Activated CD8-positive, alpha-beta memory T cell treated with anti-CD3 and anti-CD28 coated beads for 36 hours (primary cell): ENCODE measurements around the gene ATAD3A. TPM values are rescaled to one million over a fixed set of nuclear protein-coding genes. Genes with fewer than 3 reads are reported as not detected.
"Not testable (repeated sequence)": the region's sequence is repeated elsewhere in the genome, so short reads cannot be mapped to it uniquely, and the experiment has no call there.

Experiments used
- CTCF ChIA-PET: fragments of 350-600 bp; sonication (Branson Sonifier 250); formaldehyde crosslinking; loops from one replicate; lab custom pipeline; 2021; ENCODE audit warnings: antibody characterized with exemption; lab: Charles Lee
- POLR2A ChIA-PET: fragments of 350-600 bp; sonication (Branson Sonifier 250); formaldehyde crosslinking; loops from one replicate; lab custom pipeline; 2021; ENCODE audit warnings: antibody characterized with exemption; lab: Charles Lee
- total RNA-seq, 2 experiments: library from RNA; stranded (reverse); gene quantifications; one replicate each; pipeline ENCODE4 v1.2.3, GENCODE V29; 2021

Gene ATAD3A
- total RNA-seq, 2 experiments from 2014 or later = 92.8 to 97.5 TPM

DNA sequence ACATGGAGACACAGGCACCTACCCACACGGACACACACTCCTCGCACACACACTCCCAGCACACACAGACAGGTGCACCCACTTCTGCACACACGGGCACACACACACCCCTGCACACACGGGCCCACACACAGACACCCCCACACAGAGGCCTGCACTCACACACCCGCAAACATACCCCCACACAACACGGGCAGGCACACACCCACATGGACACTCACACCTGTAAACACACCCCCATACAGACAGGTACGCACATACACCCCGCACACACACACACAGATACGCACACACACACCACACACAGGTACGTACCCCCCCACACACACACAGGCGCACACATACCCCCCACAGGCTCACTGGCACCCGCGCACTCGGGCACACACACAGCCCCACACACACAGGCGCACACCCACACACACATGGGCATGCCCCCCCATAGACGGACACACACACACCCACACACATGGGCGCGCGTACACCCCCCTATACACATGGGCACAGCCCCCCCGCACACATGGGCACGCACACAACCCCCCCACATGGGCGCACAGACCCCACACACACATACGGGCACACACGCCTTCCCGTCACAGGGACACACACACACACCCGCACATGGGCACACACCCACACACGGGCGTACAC, 6.1 kb downstream of the ATAD3A start:
- ChIA-PET CTCF (no interaction called here), POLR2A (no interaction called here)

DNA sequence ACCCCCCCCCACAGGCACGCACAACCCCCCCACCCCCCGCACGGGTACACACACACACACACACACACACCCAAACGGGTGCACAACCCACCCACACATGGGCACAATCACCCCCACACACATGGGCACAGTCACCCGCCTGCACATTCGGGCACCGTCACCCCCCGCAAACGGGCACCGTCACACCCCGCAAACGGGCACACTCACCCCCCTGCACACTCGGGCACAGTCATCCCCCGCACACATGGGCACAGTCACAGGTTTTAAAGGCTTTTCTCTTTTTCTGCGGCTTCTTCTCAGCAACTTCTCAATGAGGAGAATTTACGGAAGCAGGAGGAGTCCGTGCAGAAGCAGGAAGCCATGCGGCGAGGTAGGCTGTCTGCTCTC, 6.7 kb downstream of the ATAD3A start:
- CTCF ChIA-PET, POLR2A ChIA-PET: not testable (repeated sequence)

DNA sequence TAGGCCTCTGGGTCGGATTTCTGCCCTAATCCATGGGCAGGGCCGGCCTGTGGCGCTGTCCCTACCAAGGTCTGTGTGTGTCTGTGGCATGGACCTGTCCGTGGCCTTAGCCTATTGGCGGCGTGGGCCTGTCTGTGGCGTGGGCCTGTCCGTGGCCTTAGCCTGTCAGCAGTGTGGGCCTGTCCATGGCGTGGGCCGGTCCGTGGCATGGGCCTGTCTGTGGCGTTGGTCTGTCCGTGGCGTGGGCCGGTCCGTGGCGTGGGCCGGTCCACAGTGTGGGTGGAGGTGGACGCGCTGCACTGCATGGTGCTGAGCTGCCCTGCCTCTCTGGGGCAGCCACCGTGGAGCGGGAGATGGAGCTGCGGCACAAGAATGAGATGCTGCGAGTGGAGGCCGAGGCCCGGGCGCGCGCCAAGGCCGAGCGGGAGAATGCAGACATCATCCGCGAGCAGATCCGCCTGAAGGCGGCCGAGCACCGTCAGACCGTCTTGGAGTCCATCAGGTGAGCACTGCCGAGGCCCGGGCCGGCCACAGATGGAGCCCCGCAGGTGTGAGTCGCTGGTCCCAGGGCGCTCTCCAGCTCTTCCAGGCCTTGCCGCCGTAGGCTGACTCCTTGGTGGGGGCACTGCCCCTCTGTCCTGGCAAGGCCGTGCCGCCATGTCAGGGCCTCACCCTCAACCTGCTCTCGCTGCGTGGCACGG, 8.0 kb downstream of the ATAD3A start:
- POLR2A ChIA-PET, CTCF ChIA-PET: not testable (repeated sequence)

DNA sequence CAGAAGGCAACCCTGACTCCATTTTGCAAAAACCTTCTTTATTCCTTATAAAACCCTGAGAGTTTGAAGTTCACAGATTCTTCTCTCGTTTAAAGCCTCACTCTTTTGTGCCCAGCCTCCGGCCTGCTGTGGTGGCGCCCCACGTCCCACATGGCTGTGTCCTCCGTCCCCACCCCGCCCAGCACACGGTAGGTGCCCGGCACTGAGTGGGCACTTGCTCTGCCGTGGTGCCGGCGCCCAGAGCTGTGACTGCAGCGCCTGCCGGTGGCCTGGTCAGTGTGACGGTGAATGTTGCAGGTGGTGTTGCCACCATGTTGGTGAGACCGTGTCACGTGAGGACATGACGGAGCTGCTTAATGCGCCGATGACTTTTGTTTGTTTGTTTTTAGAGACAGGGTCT, 9.4 kb downstream of the ATAD3A start:
- ChIA-PET POLR2A (no interaction called here), CTCF (interaction anchor here (0.7 kb wide), 1 partner anchor 22 kb away, joined by 3 read pairs; no protein-coding TSS in a partner anchor)

DNA sequence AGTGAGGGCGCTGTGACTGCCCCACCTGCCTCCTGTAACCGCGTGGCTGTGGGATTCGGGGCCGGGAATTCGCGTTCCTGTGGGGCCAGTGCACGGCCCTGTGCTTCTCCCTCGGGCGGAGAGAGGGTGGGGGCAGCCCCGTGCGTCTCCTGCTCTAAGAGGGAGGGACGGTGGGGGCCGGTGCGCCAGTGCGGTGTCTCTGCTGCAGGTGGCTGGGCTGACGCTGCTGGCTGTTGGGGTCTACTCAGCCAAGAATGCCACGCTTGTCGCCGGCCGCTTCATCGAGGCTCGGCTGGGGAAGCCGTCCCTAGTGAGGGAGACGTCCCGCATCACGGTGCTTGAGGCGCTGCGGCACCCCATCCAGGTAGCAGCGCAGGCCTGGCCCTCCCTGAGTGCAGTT, 10.6 kb downstream of the ATAD3A start:
- CTCF ChIA-PET, POLR2A ChIA-PET: not testable (repeated sequence)

DNA sequence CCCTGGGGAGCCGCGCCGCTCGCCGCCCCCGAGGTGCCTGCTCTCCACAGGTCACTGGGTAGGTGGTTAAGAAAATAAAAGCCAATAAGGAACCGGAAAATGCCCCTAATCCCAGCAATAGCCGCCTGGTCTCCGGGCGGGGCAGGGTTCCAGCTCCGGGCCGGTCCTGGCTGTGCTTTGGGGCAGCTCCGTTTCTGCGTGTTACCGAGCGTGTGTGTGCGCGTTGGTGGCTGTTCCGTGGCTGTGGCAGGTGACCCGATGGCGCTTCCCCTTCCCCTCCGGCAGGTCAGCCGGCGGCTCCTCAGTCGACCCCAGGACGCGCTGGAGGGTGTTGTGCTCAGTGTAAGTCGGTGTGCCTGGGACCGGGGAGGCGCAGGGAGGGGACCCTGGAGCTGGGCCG, 11.3 kb downstream of the ATAD3A start:
- CTCF ChIA-PET, POLR2A ChIA-PET: not testable (repeated sequence)

DNA sequence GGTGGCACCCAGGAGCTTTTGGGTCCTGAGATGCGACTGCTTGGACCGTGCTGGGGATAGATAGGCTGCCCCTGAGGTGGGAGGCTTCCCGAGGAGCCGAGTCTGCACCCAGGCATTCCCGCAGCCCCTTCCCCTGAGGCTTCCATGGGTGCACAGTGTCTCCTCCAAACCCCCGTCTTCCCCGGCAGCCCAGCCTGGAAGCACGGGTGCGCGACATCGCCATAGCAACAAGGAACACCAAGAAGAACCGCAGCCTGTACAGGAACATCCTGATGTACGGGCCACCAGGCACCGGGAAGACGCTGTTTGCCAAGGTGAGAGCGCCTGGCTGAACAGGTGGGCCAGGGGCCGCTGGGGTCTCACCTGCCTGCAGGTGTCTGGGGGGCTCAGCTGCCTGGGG, 11.7 kb downstream of the ATAD3A start:
- POLR2A ChIA-PET, CTCF ChIA-PET: not testable (repeated sequence)

DNA sequence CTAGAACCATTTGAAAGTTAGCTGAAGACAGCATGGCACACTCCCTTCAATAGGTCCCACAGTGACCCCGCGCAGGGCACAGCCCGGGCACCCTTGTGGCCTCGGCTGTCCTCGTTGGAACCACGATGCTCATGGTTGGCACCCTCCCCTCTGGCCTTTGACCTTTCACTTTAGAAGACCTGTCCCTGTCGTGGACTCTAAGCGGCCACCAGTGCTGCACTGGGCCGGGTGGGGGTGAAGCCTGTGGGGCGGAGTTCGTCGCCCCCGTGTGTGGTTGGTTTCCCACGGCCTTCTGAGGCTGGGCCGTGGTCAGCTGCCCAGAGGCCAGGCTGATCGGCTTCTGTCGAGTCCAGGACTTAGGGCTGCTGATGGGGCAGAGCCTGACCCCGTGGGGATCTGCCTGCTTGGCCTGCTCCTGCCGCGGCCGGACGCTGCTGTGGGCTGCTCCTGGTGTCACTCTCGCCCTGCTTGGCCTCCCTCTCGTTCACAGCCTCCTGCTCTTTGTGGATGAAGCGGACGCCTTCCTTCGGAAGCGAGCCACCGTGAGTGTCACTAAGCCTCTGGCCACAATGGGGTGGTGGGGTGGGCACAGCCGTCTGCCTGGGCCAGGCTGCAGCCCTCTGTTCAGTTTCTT, 12.9 kb downstream of the ATAD3A start:
- CTCF ChIA-PET, POLR2A ChIA-PET: not testable (repeated sequence)

DNA sequence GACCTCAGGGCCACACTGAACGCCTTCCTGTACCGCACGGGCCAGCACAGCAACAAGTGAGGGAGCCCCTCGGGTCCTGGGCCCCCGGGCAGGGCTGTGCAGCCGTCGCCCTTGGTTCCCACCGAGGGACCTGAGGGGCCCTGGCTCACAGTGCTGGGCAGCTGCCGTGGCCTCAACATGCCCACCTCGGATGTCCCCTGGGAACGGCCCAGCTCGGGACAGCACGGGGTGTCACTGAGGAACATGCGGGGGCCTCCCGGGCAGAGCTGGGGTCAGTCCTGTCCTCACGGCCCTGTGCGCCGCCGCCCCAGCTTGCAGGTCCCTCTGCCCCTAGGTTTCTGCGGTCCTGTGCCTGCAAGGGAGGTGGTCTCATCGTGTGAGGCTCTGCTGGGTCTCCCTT, 14.5 kb downstream of the ATAD3A start:
- CTCF ChIA-PET, POLR2A ChIA-PET: not testable (repeated sequence)

DNA sequence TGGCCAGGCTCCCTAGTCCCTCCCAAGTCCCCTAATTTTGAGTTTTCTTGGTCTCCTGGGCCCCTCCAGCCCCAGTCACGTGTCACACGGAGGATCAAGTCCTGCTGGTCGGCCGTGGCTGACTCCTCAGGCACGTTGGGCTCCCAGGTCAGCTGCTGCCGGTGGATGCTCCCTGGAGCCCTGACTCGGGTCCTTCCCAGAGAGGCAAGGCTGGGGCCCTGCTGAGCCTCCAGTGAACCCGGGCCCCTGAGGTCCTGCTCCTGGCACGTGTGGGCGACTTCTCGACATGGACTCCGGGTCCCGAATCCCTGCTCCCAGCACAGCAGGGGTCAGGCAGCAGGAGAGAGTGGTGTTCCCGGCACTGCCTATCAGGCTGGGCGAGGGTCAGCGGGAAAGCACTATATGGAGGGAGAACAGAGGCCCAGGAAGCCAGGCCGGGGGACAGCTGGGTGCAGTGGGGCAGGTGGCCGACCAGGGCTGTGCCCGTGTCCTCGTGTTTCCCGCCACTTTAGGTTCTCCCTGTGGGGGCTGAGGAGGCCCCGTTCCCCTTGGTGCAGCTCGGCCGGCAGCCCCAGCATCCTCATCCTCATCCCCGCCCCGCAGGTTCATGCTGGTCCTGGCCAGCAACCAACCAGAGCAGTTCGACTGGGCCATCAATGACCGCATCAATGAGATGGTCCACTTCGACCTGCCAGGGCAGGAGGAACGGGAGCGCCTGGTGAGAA, 15.3 kb downstream of the ATAD3A start:
- POLR2A ChIA-PET = no interaction called here
- CTCF ChIA-PET = no interaction called here

DNA sequence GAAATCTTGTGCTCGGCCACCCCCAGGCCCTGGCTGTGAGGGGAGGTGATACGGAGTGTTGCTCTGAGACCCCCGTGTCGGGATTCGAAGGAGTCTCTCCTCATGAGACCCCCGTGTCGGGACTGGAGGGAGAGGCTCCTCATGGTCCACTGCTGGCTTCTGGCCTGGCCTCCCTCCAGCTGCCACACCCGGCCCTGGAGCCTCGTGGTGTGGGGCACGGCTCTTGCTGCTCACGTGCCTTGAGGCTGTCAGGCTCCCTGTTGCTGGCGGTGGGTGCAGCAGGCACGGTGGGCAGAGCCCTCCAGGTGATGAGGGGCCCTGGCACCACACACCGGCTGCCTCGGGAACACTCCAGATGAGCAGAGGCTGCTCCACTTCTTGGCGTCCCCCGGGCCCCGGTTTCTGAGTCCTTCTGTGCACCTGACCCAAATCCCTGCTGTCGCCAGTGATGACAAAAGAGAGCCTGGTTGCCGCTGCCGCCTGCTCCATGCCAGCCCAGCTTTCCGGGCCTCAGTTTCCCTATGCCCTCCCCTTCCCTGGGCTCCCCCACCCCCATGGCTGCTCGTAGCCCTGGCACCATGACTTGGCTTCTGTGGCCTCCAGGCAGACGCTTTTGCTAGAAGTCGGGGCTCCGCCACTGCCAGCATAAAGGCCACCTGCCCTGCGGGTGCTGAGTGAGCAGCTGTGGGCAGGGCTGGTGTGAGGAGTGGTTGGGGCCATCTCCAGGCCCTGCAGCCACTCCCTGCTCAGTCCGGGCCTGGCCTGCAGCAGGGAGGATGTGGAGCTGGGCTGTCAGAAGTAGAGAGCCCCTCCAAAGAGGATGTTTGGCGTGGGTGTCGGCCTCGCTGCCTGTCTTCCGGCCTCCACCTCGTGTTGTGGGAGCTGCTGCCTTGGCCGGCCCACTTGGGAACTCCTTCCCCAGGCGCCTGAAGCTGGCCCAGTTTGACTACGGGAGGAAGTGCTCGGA, 16.6 kb downstream of the ATAD3A start:
- ChIA-PET POLR2A (no interaction called here), CTCF (interaction anchor here (0.6 to 0.7 kb wide), 2 partner anchors 168 to 204 kb away, joined by 3 to 4 read pairs; no protein-coding TSS in a partner anchor)

DNA sequence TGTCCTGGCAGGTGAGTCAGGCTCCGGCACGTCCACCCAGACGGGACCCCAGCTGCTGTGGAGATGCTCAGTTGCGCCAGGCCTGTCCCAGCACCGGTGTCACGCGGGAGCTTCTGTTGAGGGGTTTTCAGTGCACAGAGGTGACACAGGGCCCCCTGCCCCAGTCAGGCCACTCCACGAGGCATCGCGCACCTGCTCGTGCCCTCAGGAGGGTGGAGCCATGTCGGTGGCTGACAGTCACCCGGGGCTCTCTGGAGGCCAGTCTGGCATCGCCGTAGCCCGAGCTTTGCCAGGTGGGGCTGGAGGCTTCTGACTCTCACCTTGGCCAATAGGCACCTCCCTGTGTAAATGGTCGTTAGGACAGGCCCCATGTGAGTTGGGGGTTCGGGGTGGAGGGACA, 17.4 kb downstream of the ATAD3A start:
- CTCF ChIA-PET = no interaction called here
- POLR2A ChIA-PET = no interaction called here

DNA sequence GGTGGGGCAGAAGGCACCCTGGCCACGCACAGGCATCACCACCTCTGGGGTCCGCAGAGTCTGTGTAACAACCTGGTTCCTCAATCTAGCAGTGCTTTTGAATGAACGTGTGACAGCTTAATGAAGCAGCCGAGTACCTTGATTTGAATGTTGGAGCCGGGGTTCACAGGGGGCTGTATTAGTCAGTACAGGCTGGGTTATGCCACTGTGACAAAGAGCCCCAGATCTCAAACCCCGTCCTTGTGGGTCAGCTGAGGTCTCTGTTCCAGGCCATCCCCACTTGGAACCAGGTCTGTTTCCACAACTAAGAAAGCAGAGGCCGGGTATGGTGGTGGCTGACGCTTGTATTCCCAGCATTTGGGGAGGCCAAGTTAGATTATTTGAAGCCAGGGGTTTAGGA, 18.0 kb downstream of the ATAD3A start:
- CTCF ChIA-PET = interaction anchor here (0.7 kb wide), 1 partner anchor 44 kb away, joined by 6 read pairs; no protein-coding TSS in a partner anchor
- POLR2A ChIA-PET = no interaction called here

DNA sequence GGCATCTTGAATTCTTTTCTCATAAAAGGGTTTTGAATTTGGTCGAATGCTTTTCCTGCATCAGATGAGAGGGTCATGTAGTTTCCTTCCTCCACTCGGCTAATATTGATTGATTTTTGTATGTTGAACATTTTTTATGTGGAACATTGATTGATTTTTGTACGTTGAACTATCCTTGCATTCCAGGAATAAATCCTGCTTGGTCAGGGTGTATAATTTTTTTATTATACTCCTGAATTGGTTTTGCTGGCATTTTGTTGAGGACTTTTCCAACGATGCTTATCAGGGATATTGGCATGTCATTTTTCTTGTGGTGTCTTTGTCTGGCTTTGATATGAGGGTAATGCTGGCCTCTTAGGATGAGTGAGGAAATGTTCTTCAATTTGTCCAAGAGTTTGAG, 20.0 kb downstream of the ATAD3A start:
- ChIA-PET CTCF (no interaction called here), POLR2A (no interaction called here)

DNA sequence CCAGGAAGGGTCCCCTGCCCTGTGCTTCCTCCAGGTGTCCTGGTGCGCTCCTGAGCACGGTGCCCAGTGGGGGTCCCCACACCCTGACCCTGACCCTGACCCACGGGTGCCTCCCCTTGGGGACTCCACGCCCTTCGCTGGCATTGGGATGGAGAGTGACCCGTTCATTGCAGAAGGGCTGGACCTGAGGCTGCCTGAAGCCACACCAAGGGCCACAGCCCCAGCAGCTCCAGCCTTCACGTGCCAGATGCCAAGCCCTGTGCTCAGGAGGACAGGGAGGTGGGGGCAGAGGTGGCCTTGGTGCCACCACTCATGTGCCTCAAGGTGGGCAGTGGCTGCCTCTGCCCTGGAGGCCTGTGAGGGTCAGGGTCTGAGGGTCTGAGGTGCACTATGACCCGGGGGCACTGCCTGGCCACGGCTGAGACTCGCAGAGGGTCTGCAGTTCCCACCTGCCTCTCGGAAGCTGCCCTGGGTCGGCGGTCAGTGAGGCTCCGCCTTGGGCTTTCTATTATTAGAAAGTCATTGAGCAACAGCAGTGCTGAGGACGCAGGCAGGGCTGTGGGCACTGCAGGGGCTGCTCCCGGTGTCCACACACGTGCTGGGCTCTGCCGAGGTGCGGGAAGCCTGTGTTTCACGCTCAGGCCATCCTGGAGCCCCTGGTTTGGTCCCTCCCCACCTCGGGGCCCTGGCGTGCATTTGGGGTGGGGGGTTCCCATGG, 21.4 kb downstream of the ATAD3A start:
- CTCF ChIA-PET, POLR2A ChIA-PET: not testable (repeated sequence)

DNA sequence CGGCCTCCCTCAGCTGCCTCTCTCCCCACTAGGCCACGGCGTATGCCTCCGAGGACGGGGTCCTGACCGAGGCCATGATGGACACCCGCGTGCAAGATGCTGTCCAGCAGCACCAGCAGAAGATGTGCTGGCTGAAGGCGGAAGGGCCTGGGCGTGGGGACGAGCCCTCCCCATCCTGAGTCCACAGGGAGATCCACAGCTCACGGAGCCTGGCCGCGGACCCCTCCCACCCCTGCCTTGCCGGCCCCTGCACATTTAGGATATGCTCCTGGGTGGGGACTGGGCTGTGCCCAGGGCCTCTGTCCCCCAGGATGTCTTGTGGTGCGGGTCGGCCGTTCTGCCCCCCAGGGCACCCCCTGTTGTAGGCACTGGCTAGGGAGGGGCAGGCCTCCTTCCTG, 21.9 kb downstream of the ATAD3A start:
- CTCF ChIA-PET, POLR2A ChIA-PET: not testable (repeated sequence)

DNA sequence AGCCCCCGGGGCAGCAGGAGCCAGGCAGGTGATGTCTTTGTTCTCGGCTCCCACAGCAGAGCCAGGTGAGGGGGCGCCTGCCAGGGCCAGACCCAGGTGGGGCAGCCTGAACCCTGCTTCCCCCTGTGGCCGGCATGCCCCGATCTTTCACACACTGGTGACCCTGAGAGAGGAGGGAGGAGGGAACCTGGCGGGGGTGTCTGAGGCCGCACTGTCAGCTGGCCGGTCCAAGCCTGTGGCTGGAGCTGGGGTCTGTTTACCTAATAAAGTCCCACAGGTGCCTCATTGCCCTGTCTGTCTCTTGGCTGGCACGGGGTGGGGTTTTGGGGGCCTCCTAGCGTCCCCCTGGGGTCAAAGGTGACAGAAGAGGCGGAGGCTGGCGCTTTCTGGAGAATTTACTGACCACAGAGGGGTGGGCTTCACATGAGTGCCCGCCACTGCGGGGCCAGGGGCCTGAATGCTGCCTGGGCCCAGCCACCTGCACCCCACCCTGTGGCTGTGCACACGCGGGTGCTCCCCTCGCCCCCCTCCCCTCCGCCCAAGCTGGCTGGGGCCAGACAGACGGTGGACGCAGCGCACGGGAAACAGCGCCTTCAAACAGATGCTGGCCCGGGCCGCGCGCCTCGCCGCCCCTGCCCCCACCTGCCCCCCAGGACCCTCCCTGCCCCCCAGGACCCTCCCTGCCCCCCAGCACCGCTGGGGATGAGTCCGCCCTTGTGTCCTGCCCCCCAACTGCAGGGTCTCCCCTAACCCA, 22.6 kb downstream of the ATAD3A start:
- ChIA-PET POLR2A (no interaction called here), CTCF (no interaction called here)
